K562 (cell line): Measurements from ENCODE around the gene DNAJC6. TPM values are rescaled to one million over a fixed set of nuclear protein-coding genes. Genes with fewer than 3 reads are reported as not detected.

Experiments
- BHLHE40 ChIP-seq: IDR thresholded peaks from 2 replicates; pipeline ENCODE4 v1.6.1; 2011; ENCODE audit warnings: low read length, improper control_type of control experiment
- CBFA2T2 ChIP-seq: fragments of 450-650 bp; conservative IDR thresholded peaks from 2 replicates; pipeline ENCODE4 v1.6.1; 2017; ENCODE audit warnings: mild to moderate bottlenecking
- FOXM1 ChIP-seq, 2 experiments: fragments of 450-650 bp in 1 of 2; sonication (generic) in 1 of 2; formaldehyde crosslinking in 1 of 2; IDR thresholded peaks; 2 replicates each; pipeline versions ENCODE4 v1.6.1 to v1.9.0; 2017 to 2022; ENCODE audit warnings: low read depth in 2 of 2, mild to moderate bottlenecking in 2 of 2, missing genetic modification reagents in 1 of 2, moderate library complexity in 1 of 2
- GATA2 ChIP-seq: sonication (generic); formaldehyde crosslinking; IDR thresholded peaks from 2 replicates; pipeline ENCODE4 v1.4.0; 2020; ENCODE audit warnings: mild to moderate bottlenecking, missing genetic modification reagents
- GTF2A2 ChIP-seq: IDR thresholded peaks from 2 replicates; pipeline ENCODE4 v1.6.1; 2016; ENCODE audit warnings: mild to moderate bottlenecking, missing genetic modification characterization, missing compliant biosample characterization
- HDAC1 ChIP-seq, 2 experiments: fragments of 450-650 bp; IDR thresholded peaks; 2 replicates each; pipeline ENCODE4 v1.6.1; 2016 to 2017; ENCODE audit warnings: inconsistent platforms in 1 of 2, mild to moderate bottlenecking in 1 of 2, moderate library complexity in 1 of 2
- MXI1 ChIP-seq: IDR thresholded peaks from 2 replicates; pipeline ENCODE4 v1.6.1; 2011; ENCODE audit warnings: low read depth, mild to moderate bottlenecking, improper control_type of control experiment, low read length
- POLR3A ChIP-seq: IDR thresholded peaks from 2 replicates; pipeline ENCODE4 v1.6.1; 2011; ENCODE audit warnings: borderline replicate concordance, mild to moderate bottlenecking, moderate library complexity; ENCODE audit not compliant: insufficient read length, insufficient read depth; ENCODE audit errors: extremely low read depth
- PURB ChIP-seq: sonication (generic); formaldehyde crosslinking; IDR thresholded peaks from 2 replicates; pipeline ENCODE4 v1.9.0; 2021; ENCODE audit warnings: low read depth, mild to moderate bottlenecking, missing genetic modification reagents
- SMC3 ChIP-seq: conservative IDR thresholded peaks from 2 replicates; pipeline ENCODE4 v1.6.1; 2011; ENCODE audit warnings: low read depth, low read length, improper control_type of control experiment; ENCODE audit not compliant: insufficient read depth
- STAT5A ChIP-seq: IDR thresholded peaks from 2 replicates; pipeline ENCODE4 v1.6.1; 2012; ENCODE audit warnings: low read length, inconsistent platforms, borderline replicate concordance
- TEAD2 ChIP-seq: fragments of 450-650 bp; IDR thresholded peaks from 2 replicates; pipeline ENCODE4 v1.6.1; 2016; ENCODE audit warnings: missing genetic modification characterization, control low read depth, missing compliant biosample characterization
- XRCC5 ChIP-seq: fragments of 200-400 bp; formaldehyde crosslinking; IDR thresholded peaks from 2 replicates; pipeline ENCODE4 v1.6.1; 2017; ENCODE audit warnings: low read depth, mild to moderate bottlenecking, low read length
- ZNF274 ChIP-seq: IDR thresholded peaks from 2 replicates; pipeline ENCODE4 v1.6.1; 2011; ENCODE audit warnings: low read depth, mild to moderate bottlenecking, low read length, moderate library complexity, borderline replicate concordance
- ZNF707 ChIP-seq: fragments of 250-450 bp; sonication (Bioruptor Pico); conservative IDR thresholded peaks from 2 replicates; pipeline ENCODE4 v1.8.0; 2022; ENCODE audit warnings: inconsistent platforms, mild to moderate bottlenecking, moderate library complexity
- polyA plus RNA-seq, 8 experiments: library from polyadenylated mRNA; depleted of rRNA in 4 of 8; stranded (reverse) in 5 of 8; unstranded in 3 of 8; fragments of >200 nt; fragmentation: Nextera tagmentation in 2 of 8; fragmentation: Illumina TruSeq in 1 of 8; extraction: Ambion mirVana in 2 of 8; extraction: Trizol in 1 of 8; gene quantifications; 2 replicates each; pipeline versions ENCODE4 v1.2.1 to v1.2.3, GENCODE V29; 2011 to 2014; ENCODE audit warnings: inconsistent platforms in 1 of 8, missing spikeins in 1 of 8
- total RNA-seq, 7 experiments: library from RNA; depleted of rRNA in 6 of 7; stranded (reverse); fragments of >200 nt in 6 of 7; fragmentation: Illumina TruSeq in 2 of 7; extraction: Trizol in 2 of 7; gene quantifications; 2 replicates each; pipeline versions ENCODE4 v1.2.1 to v1.2.3, GENCODE V29; 2011 to 2021; ENCODE audit warnings: low replicate concordance in 1 of 7
- TF ChIP-seq, protein P1 (sequence below): fragments of 200-800 bp; sonication (Bioruptor generic); IDR thresholded peaks from 2 replicates; pipeline ENCODE4 v1.6.1; 2016; ENCODE audit warnings: missing genetic modification characterization, missing compliant biosample characterization
- TF ChIP-seq, protein P2 (sequence below): fragments of 450-650 bp; formaldehyde crosslinking; IDR thresholded peaks from 2 replicates; pipeline ENCODE4 v1.4.0; 2022; ENCODE audit warnings: mild to moderate bottlenecking, moderate library complexity
- TF ChIP-seq, protein P3 (sequence below): sonication (generic); formaldehyde crosslinking; IDR thresholded peaks from 2 replicates; pipeline ENCODE4 v1.8.0; 2023; ENCODE audit warnings: mild to moderate bottlenecking, missing genetic modification reagents

Gene DNAJC6
- total and polyA plus RNA-seq, 9 of the 15 experiments (the other 6 are each of a cell fraction or from before 2014, with no cell fraction given), result 6.7 to 78.7 (median 28.0) TPM

DNA sequence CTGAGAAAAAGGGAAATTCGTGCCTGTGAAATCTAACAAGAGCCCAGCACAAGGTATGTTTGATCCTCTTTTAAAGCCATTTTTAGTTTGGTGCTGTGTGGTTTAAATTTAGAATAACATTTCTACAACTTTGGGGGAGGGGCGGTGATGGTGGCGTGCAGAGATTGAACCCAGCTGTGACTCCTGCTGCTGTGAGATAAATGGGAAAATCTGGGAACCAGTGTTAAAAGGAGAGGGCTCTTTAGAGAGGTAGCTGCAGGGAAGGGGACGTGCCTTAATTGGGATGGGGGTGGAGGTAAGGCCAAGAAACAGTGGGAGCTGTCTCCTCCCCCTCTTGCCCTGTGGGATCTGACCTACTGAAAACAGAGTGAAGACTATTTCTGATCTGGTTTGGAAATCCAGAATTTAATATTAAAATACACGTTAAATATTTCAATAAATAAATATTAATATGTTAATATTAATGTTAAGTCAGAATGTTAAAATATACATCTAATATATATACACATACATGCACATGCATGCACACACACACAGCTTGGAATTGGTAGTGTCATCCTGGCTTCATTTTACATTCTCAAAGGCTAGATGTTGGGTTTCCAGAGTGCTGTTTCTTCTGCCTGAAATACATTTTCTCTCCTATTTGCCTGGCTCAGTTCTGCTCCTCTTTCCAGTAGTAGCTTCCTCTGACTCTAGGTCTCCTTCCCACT is 30.1 kb upstream of the DNAJC6 start (continued):
- no peak for TF ChIP-seq PURB (CRISPR knock-in tag)
- TF ChIP-seq TEAD2, result no peak
- TF ChIP-seq BHLHE40, result peak; percentile 16; the same call in 1 of the 2 replicates
- TF ChIP-seq, protein P1, sequence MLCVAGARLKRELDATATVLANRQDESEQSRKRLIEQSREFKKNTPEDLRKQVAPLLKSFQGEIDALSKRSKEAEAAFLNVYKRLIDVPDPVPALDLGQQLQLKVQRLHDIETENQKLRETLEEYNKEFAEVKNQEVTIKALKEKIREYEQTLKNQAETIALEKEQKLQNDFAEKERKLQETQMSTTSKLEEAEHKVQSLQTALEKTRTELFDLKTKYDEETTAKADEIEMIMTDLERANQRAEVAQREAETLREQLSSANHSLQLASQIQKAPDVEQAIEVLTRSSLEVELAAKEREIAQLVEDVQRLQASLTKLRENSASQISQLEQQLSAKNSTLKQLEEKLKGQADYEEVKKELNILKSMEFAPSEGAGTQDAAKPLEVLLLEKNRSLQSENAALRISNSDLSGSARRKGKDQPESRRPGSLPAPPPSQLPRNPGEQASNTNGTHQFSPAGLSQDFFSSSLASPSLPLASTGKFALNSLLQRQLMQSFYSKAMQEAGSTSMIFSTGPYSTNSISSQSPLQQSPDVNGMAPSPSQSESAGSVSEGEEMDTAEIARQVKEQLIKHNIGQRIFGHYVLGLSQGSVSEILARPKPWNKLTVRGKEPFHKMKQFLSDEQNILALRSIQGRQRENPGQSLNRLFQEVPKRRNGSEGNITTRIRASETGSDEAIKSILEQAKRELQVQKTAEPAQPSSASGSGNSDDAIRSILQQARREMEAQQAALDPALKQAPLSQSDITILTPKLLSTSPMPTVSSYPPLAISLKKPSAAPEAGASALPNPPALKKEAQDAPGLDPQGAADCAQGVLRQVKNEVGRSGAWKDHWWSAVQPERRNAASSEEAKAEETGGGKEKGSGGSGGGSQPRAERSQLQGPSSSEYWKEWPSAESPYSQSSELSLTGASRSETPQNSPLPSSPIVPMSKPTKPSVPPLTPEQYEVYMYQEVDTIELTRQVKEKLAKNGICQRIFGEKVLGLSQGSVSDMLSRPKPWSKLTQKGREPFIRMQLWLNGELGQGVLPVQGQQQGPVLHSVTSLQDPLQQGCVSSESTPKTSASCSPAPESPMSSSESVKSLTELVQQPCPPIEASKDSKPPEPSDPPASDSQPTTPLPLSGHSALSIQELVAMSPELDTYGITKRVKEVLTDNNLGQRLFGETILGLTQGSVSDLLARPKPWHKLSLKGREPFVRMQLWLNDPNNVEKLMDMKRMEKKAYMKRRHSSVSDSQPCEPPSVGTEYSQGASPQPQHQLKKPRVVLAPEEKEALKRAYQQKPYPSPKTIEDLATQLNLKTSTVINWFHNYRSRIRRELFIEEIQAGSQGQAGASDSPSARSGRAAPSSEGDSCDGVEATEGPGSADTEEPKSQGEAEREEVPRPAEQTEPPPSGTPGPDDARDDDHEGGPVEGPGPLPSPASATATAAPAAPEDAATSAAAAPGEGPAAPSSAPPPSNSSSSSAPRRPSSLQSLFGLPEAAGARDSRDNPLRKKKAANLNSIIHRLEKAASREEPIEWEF (CRISPR knock-in tag), result no peak
- no peak for TF ChIP-seq FOXM1 (IDR thresholded peaks at IDR 0.05; ENCODE audit: low read depth)
- no peak for TF ChIP-seq FOXM1 (CRISPR knock-in tag; IDR thresholded peaks at IDR 0.05; ENCODE audit: low read depth)
- peak; percentile 11; the same call in 1 of the 2 replicates for TF ChIP-seq STAT5A
- TF ChIP-seq, protein P2, sequence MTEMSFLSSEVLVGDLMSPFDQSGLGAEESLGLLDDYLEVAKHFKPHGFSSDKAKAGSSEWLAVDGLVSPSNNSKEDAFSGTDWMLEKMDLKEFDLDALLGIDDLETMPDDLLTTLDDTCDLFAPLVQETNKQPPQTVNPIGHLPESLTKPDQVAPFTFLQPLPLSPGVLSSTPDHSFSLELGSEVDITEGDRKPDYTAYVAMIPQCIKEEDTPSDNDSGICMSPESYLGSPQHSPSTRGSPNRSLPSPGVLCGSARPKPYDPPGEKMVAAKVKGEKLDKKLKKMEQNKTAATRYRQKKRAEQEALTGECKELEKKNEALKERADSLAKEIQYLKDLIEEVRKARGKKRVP (CRISPR knock-in tag), result no peak
- no peak for TF ChIP-seq SMC3
- no peak for TF ChIP-seq XRCC5
- peak; percentile 56 to 94; a peak in 3 of 4 replicates for TF ChIP-seq HDAC1 (IDR thresholded peaks at IDR 0.05)
- peak; percentile 68 for TF ChIP-seq GATA2 (CRISPR knock-in tag)
- TF ChIP-seq ZNF274, result no peak
- TF ChIP-seq CBFA2T2, result peak; percentile 83
- TF ChIP-seq ZNF707 (CRISPR knock-in tag), result no peak
- no peak for TF ChIP-seq GTF2A2 (tag)
- TF ChIP-seq MXI1, result no peak
- no peak for TF ChIP-seq POLR3A
- TF ChIP-seq, protein P3, sequence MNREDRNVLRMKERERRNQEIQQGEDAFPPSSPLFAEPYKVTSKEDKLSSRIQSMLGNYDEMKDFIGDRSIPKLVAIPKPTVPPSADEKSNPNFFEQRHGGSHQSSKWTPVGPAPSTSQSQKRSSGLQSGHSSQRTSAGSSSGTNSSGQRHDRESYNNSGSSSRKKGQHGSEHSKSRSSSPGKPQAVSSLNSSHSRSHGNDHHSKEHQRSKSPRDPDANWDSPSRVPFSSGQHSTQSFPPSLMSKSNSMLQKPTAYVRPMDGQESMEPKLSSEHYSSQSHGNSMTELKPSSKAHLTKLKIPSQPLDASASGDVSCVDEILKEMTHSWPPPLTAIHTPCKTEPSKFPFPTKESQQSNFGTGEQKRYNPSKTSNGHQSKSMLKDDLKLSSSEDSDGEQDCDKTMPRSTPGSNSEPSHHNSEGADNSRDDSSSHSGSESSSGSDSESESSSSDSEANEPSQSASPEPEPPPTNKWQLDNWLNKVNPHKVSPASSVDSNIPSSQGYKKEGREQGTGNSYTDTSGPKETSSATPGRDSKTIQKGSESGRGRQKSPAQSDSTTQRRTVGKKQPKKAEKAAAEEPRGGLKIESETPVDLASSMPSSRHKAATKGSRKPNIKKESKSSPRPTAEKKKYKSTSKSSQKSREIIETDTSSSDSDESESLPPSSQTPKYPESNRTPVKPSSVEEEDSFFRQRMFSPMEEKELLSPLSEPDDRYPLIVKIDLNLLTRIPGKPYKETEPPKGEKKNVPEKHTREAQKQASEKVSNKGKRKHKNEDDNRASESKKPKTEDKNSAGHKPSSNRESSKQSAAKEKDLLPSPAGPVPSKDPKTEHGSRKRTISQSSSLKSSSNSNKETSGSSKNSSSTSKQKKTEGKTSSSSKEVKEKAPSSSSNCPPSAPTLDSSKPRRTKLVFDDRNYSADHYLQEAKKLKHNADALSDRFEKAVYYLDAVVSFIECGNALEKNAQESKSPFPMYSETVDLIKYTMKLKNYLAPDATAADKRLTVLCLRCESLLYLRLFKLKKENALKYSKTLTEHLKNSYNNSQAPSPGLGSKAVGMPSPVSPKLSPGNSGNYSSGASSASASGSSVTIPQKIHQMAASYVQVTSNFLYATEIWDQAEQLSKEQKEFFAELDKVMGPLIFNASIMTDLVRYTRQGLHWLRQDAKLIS (CRISPR knock-in tag), result no peak
